ENCODE data around the gene NFYC.

DNA sequence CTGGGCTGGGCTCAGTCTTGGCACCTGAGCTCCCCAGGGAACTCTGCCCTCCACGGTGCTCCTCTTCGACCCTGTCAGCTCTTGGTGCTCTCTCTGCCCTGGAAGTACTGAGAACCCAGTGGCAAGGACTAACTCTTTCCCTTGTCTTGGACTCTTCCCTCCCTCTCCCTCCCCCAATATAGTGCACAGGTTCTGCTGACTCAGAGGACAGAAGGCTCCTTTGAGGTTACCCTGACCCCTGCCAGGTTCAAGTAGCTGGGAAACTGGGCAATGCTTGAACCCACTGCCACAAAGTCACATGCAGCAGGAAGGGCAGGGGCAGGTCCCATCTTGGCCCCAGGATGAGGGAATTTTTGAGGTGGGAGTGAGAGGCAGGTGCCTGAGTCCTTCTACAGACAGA is 112.4 kb downstream of the NFYC start:
- TF ChIP-seq, protein P1, sequence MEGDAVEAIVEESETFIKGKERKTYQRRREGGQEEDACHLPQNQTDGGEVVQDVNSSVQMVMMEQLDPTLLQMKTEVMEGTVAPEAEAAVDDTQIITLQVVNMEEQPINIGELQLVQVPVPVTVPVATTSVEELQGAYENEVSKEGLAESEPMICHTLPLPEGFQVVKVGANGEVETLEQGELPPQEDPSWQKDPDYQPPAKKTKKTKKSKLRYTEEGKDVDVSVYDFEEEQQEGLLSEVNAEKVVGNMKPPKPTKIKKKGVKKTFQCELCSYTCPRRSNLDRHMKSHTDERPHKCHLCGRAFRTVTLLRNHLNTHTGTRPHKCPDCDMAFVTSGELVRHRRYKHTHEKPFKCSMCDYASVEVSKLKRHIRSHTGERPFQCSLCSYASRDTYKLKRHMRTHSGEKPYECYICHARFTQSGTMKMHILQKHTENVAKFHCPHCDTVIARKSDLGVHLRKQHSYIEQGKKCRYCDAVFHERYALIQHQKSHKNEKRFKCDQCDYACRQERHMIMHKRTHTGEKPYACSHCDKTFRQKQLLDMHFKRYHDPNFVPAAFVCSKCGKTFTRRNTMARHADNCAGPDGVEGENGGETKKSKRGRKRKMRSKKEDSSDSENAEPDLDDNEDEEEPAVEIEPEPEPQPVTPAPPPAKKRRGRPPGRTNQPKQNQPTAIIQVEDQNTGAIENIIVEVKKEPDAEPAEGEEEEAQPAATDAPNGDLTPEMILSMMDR (IDR thresholded peaks at IDR 0.05; ENCODE audit: borderline replicate concordance, extremely low read depth, low read length, poor library complexity, severe bottlenecking) = no peak
- TF ChIP-seq EZH2 (IDR thresholded peaks at IDR 0.05; ENCODE audit: borderline replicate concordance, low read depth, low read length, severe bottlenecking) = no peak

All from DND-41 (cell line).